ENCODE results near the gene ST7. TPM values are rescaled to one million over a fixed set of nuclear protein-coding genes. Genes with fewer than 3 reads are reported as not detected.

ST7 gene
- total and polyA plus RNA-seq, 2 donors (not counting 1 experiment from before 2014, with no cell fraction given), result 20.0 to 28.6 TPM

DNA sequence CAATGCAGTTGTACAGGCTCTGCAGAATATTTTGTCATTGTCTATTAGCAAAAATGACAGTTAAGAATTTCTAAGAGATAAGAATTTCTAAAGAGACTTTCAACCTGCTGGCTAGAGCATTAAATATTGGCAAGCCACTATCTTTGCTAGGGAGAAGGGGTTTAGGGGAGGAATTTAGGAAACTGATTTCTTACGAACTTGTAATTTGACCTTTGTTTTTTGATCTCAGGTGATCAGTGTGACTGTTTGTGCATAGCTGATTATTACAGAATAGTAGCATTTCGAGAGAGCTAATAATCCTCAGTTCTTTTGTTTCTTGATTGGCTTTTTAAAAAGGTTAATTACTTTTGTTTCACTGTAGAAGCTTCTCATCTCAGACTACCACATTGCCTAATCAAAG, 68.1 kb downstream of the ST7 start:
- Histone ChIP-seq H3K27ac (ENCODE audit: insufficient read depth, low read length) (no peak overlapping the region), H3K27me3 (ENCODE audit: control insufficient read depth, insufficient read depth, low read length) (no peaks in the 10 kb centered on the region), H3K36me3 (ENCODE audit: control insufficient read depth, insufficient read depth, low read length) (no peaks in the 10 kb centered on the region), H3K4me1 (ENCODE audit: control insufficient read depth, extremely low read depth, insufficient read depth, low read length) (peaks cover 8% of the 10 kb centered on the region), H3K4me2 (ENCODE audit: extremely low read depth, insufficient read depth, low read length) (no peak overlapping the region), H3K79me2 (ENCODE audit: control insufficient read depth, insufficient read depth, low read length) (no peaks in the 10 kb centered on the region), H3K4me3 (replicated peaks in 1 of 4; ENCODE audit: control extremely low read depth in 1 of 4, insufficient read depth in 1 of 4, low read depth in 3 of 4, low read length in 4 of 4) (peak overlapping the region in 1 of 4 experiments; percentile 57), H2AFZ (ENCODE audit: low read length) (no peak overlapping the region), H4K20me1 (ENCODE audit: control insufficient read depth, extremely low read depth, insufficient read depth, low read length) (no peaks in the 10 kb centered on the region), H3K9me3 (ENCODE audit: control insufficient read depth, insufficient read depth, low read depth, low read length) (no peaks in the 10 kb centered on the region), H3K9ac (ENCODE audit: insufficient read depth, low read length) (no peak overlapping the region)
- TF ChIP-seq EZH2 (IDR thresholded peaks at IDR 0.05; ENCODE audit: low read length, missing control alignments), result no peak
- TF ChIP-seq, protein P1, sequence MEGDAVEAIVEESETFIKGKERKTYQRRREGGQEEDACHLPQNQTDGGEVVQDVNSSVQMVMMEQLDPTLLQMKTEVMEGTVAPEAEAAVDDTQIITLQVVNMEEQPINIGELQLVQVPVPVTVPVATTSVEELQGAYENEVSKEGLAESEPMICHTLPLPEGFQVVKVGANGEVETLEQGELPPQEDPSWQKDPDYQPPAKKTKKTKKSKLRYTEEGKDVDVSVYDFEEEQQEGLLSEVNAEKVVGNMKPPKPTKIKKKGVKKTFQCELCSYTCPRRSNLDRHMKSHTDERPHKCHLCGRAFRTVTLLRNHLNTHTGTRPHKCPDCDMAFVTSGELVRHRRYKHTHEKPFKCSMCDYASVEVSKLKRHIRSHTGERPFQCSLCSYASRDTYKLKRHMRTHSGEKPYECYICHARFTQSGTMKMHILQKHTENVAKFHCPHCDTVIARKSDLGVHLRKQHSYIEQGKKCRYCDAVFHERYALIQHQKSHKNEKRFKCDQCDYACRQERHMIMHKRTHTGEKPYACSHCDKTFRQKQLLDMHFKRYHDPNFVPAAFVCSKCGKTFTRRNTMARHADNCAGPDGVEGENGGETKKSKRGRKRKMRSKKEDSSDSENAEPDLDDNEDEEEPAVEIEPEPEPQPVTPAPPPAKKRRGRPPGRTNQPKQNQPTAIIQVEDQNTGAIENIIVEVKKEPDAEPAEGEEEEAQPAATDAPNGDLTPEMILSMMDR (conservative IDR thresholded peaks at IDR 0.05 in 1 of 2, IDR thresholded peaks at IDR 0.05 in 1 of 2; ENCODE audit: low read depth in 1 of 2, low read length in 2 of 2), result no peak
- no peak for DNase-seq (ENCODE audit: low read depth in 2 of 2)

DNA sequence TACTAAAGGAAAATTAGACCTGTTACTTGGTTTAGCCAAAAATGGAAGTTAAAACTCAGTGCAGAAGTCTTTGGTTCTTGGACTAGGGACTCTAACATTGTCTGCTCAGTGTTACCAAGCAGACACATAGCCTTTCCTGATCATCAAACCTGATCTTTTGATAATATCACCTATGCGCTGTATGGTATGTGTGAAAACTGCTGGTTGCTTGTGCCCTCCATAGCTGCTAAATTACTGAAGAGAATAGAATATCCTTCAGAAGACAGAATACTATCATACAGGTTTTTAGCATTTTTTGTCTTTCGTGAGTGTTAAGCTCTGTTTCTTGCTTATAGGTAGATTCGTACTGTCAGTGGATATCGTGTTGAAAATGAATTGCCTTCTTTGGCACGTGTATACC, 68.7 kb downstream of the ST7 start:
- TF ChIP-seq EZH2 (IDR thresholded peaks at IDR 0.05; ENCODE audit: low read length, missing control alignments), result no peak
- TF ChIP-seq, protein P1 (conservative IDR thresholded peaks at IDR 0.05 in 1 of 2, IDR thresholded peaks at IDR 0.05 in 1 of 2; ENCODE audit: low read depth in 1 of 2, low read length in 2 of 2), result no peak
- no peaks in the 10 kb centered on the region for H3K9me3 ChIP-seq (ENCODE audit: control insufficient read depth, insufficient read depth, low read depth, low read length)
- H3K9ac ChIP-seq (ENCODE audit: insufficient read depth, low read length), result no peak overlapping the region
- DNase-seq (ENCODE audit: low read depth in 2 of 2), result no peak
- no peaks in the 10 kb centered on the region for H3K79me2 ChIP-seq (ENCODE audit: control insufficient read depth, insufficient read depth, low read length)
- H3K4me3 ChIP-seq (replicated peaks in 1 of 4; ENCODE audit: control extremely low read depth in 1 of 4, insufficient read depth in 1 of 4, low read depth in 3 of 4, low read length in 4 of 4), result peak overlapping the region in 1 of 4 experiments; percentile 57
- H3K27ac ChIP-seq (ENCODE audit: insufficient read depth, low read length), result no peak overlapping the region
- no peak overlapping the region for H3K4me2 ChIP-seq (ENCODE audit: extremely low read depth, insufficient read depth, low read length)
- peaks cover 8% of the 10 kb centered on the region for H3K4me1 ChIP-seq (ENCODE audit: control insufficient read depth, extremely low read depth, insufficient read depth, low read length)
- H3K36me3 ChIP-seq (ENCODE audit: control insufficient read depth, insufficient read depth, low read length), result no peaks in the 10 kb centered on the region
- H2AFZ ChIP-seq (ENCODE audit: low read length), result no peak overlapping the region
- H4K20me1 ChIP-seq (ENCODE audit: control insufficient read depth, extremely low read depth, insufficient read depth, low read length), result no peaks in the 10 kb centered on the region
- H3K27me3 ChIP-seq (ENCODE audit: control insufficient read depth, insufficient read depth, low read length), result no peaks in the 10 kb centered on the region

DNA sequence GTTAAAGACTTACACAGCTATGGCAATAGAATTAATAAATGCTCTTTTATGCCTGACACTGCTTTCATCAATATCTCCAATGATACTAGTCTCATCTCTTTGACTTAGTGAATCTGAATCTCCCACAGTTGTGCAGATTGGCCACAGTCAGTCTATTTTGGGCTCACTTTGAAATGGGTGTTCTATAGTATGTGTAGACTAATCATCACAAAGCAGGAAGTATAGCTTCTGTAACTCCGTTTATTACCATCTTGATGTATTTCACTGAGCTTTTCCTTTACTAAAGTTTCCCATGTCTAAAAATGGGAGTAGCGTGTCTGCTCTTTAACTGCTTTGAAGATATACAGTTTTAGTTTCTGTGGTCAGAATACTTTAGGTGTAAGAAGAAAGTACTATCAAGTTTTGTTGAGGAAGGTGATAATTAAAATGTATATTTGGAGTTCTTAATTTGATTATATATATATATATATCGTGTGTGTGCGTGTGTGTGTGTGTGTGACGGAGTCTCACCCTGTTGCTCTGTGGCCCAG, 70.1 kb downstream of the ST7 start:
- Histone ChIP-seq H3K36me3 (ENCODE audit: control insufficient read depth, insufficient read depth, low read length) (no peaks in the 10 kb centered on the region), H3K27ac (ENCODE audit: insufficient read depth, low read length) (no peak overlapping the region), H3K4me1 (ENCODE audit: control insufficient read depth, extremely low read depth, insufficient read depth, low read length) (peaks cover 8% of the 10 kb centered on the region), H3K4me3 (replicated peaks in 1 of 4; ENCODE audit: control extremely low read depth in 1 of 4, insufficient read depth in 1 of 4, low read depth in 3 of 4, low read length in 4 of 4) (no peak overlapping the region), H3K79me2 (ENCODE audit: control insufficient read depth, insufficient read depth, low read length) (no peaks in the 10 kb centered on the region), H3K9ac (ENCODE audit: insufficient read depth, low read length) (no peak overlapping the region), H2AFZ (ENCODE audit: low read length) (no peak overlapping the region), H3K9me3 (ENCODE audit: control insufficient read depth, insufficient read depth, low read depth, low read length) (no peaks in the 10 kb centered on the region), H4K20me1 (ENCODE audit: control insufficient read depth, extremely low read depth, insufficient read depth, low read length) (no peaks in the 10 kb centered on the region), H3K4me2 (ENCODE audit: extremely low read depth, insufficient read depth, low read length) (no peak overlapping the region), H3K27me3 (ENCODE audit: control insufficient read depth, insufficient read depth, low read length) (no peaks in the 10 kb centered on the region)
- TF ChIP-seq EZH2 (IDR thresholded peaks at IDR 0.05; ENCODE audit: low read length, missing control alignments), result no peak
- TF ChIP-seq, protein P1 (conservative IDR thresholded peaks at IDR 0.05 in 1 of 2, IDR thresholded peaks at IDR 0.05 in 1 of 2; ENCODE audit: low read depth in 1 of 2, low read length in 2 of 2), result no peak
- DNase-seq (ENCODE audit: low read depth in 2 of 2), result no peak

Data from fibroblast of lung (primary cell).